Prostate gland (tissue), 2 donors: ENCODE results near the gene DCC.

Source experiments
- POLR2A ChIP-seq: fragments of 450-650 bp; IDR thresholded peaks from one replicate; pipeline ENCODE4 v1.6.1; 2016; ENCODE audit warnings: antibody characterized with exemption, mild to moderate bottlenecking
- POLR2AphosphoS5 ChIP-seq: sonication (generic); formaldehyde crosslinking; IDR thresholded peaks from one replicate; pipeline ENCODE4 v1.6.1; 2017; ENCODE audit warnings: antibody characterized with exemption
- TF ChIP-seq, protein P1 (sequence below), 4 experiments: fragments of 200-600 bp in 2 of 4; fragments of 450-650 bp in 2 of 4; sonication (generic) in 2 of 4; IDR thresholded peaks; 1 replicate in 3 of 4; 2 replicates in 1 of 4; pipeline ENCODE4 v1.5.1; 2016 to 2019; ENCODE audit warnings: antibody characterized with exemption in 4 of 4, mild to moderate bottlenecking in 2 of 4, moderate library complexity in 2 of 4

DNA sequence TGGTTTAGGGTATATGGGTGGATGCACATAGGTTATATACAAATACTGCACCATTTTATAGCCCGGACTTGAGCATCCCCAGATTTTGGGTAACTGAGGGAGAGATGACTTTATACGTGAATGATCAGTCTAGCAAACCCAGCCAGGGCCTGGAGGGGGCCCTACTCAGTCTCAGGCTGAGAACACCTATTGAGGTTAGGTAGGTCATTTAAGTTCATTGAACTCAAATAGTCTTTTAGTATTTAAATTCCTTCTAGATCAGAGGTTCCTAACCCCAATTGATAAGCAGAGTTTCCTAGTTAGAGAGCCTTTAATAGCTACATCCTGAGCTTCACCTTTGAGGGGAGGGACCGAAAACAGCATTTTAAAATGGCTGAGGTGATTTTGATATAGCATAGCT, 487.0 kb downstream of the DCC start:
- TF ChIP-seq POLR2AphosphoS5: no peak
- TF ChIP-seq, protein P1, sequence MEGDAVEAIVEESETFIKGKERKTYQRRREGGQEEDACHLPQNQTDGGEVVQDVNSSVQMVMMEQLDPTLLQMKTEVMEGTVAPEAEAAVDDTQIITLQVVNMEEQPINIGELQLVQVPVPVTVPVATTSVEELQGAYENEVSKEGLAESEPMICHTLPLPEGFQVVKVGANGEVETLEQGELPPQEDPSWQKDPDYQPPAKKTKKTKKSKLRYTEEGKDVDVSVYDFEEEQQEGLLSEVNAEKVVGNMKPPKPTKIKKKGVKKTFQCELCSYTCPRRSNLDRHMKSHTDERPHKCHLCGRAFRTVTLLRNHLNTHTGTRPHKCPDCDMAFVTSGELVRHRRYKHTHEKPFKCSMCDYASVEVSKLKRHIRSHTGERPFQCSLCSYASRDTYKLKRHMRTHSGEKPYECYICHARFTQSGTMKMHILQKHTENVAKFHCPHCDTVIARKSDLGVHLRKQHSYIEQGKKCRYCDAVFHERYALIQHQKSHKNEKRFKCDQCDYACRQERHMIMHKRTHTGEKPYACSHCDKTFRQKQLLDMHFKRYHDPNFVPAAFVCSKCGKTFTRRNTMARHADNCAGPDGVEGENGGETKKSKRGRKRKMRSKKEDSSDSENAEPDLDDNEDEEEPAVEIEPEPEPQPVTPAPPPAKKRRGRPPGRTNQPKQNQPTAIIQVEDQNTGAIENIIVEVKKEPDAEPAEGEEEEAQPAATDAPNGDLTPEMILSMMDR (IDR thresholded peaks at IDR 0.05): no peak
- TF ChIP-seq POLR2A: no peak
